Right lung (tissue), 5 donors: ENCODE measurements around the gene BMP2K. TPM values are rescaled to one million over a fixed set of nuclear protein-coding genes. Genes with fewer than 3 reads are reported as not detected.
"Not testable (repeated sequence)": the region's sequence is repeated elsewhere in the genome, so short reads cannot be mapped to it uniquely, and the experiment has no call there.

Experiments
- DNase-seq, 2 donors: peaks; one replicate each; pipeline ENCODE4 v3.0.0-alpha.2; 2013
- polyA plus RNA-seq, 5 donors: library from polyadenylated mRNA; unstranded; fragments of 120-200 nt; gene quantifications; one replicate each; pipeline versions ENCODE4 v1.2.1 to v1.2.3, GENCODE V29; 2013; ENCODE audit warnings: inconsistent platforms in 1 of 5, low replicate concordance in 1 of 5; ENCODE audit not compliant: insufficient read length in 5 of 5, insufficient read depth in 1 of 5

The BMP2K gene
- polyA plus RNA-seq, 5 donors, result 15.7 to 35.5 (median 28.8) TPM

DNA sequence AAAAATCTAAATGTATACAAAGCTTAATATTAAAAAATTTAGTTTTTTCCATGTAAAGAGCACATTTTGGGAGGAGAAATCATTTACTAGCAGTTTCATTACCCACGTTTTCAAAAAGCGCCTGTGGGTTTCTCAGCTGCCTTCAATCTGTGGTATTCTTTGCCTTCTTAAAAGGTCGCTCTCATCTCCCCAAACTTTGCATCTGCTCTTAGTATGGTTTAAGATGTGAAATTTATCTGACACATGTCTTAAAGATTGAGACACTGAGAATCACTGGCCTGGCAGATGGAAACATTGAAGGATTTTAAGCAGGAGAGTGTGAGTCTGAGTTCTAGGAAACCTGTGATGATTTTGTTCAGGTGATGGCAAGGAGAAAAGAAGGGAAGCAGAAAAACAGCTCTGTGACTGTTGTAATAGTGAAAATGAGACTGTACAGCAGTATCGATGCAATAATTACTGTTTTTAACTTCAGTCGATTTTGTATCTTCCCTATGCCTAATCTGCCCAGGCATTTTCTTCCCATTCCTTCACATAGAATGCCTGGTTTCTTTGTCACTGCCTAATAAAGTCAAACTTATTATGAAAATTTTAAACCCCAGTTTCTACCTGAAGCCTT, 87.2 kb downstream of the BMP2K start:
- no peak for DNase-seq

DNA sequence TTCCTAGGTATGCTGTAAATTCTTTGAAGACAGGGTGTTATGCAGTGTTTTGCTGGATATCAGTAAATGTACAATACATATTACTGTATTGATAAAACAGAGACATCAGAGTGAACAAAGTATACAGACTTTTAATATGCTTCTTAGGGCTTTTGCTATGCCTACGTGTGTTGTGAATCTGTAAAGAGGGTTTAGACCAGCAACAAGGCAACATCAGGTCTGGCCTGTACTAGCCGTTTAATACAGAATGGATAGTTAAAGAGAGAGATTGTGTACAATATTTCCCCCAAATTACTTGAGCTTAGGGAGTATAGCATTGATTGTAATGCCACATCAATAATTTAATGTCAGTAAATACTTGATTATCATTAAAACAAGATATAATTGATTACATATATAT, 87.8 kb downstream of the BMP2K start:
- DNase-seq, result no peak

DNA sequence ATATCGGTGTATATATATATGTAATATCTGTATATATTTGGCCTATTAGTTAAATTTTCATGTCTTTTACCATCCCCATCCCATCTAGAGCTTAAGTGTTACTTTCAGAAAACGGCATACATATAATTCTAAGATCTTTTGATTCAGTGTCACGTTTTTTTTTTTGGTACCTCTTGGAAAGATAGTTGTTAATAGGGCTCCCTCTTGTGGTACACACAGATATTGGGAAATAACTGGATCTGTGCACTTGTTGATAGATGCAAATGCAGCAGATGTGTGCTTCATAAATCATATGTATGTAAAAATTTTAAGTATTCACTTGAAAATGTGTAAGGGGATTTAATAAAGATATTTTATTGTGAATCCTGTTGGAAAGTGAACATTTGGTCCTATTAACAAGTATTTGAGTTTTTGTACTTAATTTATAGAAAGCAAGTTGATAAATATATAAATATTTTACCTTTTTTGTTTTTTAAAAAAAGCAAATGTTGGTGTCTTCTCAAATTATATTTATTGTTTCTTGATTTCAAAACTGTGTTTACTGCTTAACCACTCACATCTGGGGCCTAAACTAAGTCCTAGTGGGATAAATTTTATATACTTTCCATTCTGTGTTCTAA, 88.4 kb downstream of the BMP2K start:
- DNase-seq, result peak; percentile 42 to 62

DNA sequence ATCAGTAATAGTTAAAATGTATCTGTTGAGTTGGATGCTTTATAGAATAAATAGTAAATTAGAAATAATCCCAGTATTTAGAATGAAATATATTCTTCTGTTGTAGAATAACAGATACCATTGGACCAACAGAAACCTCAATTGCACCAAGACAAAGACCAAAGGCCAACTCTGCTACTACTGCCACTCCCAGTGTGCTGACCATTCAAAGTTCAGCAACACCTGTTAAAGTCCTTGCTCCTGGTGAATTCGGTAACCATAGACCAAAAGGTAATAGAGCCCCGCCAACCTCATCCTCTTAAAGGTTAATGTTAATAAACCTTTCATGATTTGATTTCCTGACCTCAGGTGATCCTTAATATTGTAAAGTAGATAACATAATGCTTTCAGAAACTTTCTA, 89.3 kb downstream of the BMP2K start:
- no peak for DNase-seq

DNA sequence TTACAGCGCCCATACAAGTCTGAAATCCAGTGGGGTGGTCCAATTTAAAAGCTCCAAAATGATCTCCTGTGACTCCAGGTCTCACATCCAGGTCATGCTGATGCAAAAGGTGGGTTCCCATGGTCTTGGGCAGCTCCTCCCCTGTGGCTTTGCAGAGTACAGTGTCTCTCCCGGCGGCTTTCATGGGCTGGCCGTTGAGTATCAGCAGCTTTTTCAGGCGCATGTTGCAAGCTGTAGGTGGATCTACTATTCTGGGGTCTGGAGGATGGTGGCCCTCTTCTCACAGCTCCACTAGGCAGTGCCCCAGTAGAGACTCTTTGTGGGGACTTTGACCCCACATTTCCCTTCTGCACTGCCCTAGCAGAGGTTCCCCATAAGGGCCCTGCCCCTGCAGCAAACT, 92.6 kb downstream of the BMP2K start:
- not testable (repeated sequence) for DNase-seq

DNA sequence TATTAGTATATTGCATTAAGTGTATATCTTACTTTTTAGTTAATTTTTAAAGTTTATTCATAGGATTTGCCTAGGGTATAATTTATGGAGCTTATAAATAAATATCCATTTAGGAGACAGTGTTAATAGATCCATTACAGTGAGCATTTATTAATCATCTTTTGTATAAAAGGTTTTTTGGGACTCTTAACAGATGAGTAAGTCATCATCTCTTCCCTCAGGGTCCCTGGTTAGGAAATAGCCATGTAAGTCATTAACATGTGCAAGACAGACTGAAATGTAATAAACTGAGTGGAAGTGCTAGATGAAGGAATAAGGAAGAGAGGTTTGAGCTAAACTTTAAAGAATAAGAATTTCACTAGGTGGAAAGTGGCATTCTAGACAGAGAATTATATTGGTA, 93.9 kb downstream of the BMP2K start:
- DNase-seq, result no peak

DNA sequence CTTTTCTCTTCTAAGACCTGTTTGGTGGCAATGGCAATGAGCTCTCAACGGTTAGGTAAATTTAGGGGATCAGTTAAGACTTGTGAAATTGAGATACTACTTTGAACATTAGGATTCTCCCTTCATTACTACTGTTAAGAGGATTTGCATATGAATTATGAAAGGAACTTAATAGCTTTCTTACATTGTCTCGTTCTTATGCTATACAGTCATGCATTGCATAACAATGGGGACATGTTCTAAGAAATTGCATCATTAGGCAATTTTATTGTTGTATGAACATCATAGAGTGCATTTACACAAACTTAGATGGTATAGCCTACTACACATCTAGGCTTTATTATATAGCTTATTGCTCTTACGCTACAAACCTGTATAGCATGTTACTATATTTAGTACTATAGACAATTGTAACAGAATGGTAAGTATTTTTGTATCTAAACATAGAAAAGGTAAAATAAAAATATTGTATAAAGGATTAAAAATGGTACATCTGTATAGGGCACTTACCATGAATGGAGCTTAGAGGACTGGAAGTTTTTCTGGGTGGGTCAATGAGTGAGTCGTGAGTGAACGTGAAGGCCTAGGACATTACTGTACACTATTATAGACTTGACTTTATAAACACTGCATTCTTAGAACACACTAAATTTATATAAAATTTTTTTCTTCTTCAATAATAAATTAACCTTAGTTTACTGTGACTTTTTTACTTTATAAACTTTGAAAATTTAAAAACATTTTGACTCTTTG, 100.6 kb downstream of the BMP2K start:
- no peak for DNase-seq

DNA sequence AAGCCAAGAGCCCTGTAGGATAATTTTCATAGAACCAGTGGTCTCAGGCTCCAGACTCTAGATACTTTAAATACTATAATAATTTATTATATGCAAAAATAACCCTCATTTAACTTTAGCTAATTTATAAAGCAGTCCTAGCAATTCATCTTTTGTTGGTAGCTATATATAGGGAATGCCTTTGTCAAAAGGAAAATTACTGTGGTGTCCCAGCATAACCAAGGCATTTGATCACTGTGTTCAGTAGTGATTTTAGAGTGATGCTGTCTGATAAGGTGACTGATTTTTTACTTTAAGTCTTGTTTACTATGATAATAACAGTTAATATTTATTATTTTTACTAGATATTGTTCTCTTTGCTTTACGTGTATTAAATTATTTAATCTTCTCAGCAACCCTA, 101.9 kb downstream of the BMP2K start:
- no peak for DNase-seq

DNA sequence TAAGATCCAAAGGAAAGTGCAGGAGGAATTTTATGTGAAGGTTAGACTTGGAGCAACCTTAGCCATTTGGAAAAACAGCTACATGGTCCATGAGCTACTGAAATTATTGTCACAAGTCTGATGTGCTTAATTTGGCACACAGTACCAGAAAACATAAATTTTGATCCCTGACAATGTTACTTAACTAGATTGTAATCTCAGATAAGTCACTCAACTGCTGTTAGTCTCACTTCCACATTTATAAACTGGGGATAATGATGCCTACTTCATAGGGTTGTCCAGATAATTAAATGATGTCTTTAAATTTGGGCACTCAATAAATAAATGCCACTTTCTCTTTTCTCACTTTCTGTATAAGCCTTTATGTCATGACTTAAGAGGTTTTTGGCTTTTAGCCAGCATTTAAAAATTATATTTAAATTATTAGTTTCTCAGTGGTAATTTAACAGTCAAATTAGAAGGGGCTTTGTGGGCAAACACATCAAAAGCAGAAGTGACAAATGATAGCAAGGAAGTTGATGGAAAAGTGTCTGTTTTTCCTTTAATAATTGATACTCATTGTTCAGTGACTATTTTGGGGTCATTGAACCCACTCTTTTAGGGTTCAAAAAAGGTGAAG, 104.8 kb downstream of the BMP2K start:
- no peak for DNase-seq

DNA sequence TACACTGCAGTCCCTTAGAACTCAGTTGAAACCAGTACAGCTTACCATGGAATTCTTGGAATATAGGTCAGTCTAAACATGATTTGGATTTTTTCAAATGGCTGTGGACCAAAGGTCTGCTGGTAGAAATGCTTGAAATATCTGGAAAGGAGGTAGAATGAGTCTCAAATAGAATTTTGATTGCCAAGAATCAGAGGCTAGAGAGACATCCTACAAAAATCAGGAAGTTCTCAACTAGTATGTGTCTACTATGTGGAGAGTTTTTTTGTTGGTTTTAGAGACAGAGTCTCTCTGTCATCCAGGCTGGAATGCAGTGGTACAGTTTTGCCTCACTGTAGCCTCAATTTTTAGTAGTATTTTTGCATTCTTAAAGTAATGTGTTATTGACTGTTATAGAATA, 109.4 kb downstream of the BMP2K start:
- DNase-seq, result no peak

DNA sequence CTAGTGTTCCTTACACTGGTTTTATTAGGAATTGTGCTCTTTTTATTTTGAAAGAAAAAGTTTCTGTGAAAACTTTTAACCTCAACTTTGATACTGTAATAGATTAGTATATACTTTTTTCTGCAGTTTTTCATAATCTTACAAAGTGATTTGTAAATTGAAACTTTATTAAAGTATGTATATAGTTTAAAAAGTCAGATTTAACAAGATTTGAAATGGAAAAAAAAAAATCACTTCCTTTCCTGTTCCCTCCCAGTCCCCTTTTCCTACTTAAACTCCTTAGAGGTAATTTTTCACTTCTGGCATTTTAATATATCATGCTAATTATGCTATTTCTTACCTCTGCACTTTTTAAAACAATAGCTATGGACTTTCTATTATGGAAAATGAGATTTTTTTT, 113.8 kb downstream of the BMP2K start:
- no peak for DNase-seq

DNA sequence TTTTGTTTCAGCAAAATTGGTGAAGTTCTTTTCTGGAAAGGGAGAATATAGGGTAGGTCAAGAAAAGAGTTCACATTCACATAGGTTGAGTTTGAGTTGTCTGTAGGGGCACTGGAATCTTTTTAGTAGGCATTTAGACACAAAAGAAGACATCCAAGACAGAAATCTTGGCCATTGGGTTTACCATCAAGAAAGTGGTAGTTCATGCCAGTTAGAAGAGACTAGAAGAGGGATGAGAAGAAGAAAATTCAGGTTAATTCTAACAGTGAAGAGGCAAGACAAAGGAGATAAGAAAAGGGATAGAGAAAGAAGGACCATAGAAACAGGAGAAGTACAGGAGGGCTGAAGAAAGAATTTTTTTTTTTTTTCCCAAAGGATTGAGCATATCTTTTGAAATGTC, 123.2 kb downstream of the BMP2K start:
- DNase-seq, result no peak

DNA sequence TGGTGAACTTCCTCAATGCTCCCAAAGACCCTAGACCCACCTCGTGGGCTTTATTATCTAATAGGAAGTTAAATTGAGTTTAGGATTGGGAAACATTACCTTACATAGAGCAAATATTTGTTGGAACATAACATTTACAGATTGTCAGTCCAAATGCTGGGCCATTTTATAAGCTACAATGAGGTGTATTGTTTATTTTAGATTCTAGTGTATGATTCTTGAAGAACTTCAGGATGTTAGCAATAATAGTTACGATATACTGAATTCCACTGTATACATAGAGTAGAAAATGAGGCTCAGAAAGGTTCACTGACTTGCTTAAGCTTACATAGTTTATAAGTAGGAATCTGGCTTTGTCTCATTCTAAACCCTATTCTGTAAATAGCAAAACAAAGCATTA, 125.7 kb downstream of the BMP2K start:
- DNase-seq, result no peak

DNA sequence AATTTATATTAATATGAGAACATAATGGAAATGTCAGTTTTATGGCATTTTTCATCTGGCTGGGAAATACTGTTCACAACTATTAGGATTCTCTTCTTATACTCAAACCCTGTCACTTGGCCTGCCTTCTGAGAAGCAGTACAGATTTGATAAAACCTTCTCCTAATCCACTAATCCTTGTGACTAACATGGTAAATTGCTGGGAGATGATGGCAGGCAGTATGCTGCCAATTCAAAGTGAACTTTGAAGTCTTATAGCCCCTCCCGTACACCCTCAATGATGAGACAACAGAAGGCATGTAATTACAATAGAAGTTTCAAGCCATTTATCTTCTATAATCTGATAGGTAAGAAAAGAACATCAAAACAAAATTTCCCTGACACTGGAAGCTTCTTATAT, 126.1 kb downstream of the BMP2K start:
- DNase-seq, result no peak

DNA sequence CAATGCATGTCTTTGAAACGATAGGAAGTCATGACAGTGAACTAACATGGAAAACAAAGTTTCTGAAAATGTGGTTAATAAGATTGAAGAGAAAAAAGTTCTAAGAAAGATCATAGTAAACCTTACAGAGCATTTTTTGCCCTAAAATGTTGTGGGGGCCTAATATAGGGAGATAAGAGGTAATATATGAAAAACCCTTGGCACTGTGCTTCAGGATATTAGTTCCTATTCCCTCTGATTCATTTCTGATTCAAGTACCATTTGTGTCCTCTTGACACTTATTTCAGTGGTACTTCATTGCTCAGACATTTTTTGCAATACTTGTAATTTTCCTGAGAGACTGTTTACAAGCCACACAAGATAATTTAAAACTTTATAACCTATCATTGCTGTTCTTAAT, 128.0 kb downstream of the BMP2K start:
- DNase-seq, result no peak

DNA sequence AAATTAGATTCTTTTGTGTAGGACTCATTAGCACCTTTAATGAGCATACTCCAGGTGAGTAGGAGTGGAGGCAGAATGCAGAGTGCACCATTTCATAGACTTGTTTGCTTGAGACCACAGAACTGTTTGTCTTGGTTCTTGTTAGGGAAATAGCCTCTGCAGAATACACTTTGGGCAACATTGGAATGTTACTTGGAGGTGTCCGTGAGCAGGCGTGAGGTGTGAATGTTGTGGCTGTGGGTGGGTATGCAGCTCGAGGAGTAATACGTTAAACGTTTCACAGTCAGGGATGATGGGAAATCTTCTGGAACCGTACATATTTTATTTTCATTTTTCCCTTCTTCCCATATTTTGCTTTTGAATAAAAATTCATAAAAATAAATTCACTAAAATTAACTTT, 131.5 kb downstream of the BMP2K start:
- DNase-seq, result no peak

DNA sequence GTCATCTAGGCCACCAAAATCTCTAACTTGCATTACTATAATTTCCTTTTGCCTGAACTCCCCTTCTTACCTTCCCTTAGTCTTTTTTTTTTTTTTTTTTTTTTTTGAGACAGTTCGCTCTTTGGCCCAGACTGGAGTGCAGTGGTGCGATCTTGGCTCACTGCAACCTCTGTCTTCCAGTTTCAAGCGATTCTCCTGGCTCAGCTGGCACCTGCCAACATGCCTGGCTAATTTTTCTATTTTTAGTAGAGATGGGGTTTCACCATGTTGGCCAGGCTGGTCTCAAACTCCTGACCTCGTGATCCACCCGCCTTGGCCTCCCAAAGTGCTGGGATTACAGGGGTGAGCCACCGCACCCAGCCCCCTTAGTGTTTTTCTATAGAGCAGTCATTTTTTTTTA, 132.8 kb downstream of the BMP2K start:
- not testable (repeated sequence) for DNase-seq

DNA sequence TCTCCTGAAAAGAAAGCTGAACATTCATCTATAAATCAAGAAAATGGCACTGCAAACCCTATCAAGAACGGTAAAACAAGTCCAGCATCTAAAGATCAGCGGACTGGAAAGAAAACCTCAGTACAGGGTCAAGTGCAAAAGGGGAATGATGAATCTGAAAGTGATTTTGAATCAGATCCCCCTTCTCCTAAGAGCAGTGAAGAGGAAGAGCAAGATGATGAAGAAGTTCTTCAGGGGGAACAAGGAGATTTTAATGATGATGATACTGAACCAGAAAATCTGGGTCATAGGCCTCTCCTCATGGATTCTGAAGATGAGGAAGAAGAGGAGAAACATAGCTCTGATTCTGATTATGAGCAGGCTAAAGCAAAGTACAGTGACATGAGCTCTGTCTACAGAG, 134.5 kb downstream of the BMP2K start:
- DNase-seq, result no peak

DNA sequence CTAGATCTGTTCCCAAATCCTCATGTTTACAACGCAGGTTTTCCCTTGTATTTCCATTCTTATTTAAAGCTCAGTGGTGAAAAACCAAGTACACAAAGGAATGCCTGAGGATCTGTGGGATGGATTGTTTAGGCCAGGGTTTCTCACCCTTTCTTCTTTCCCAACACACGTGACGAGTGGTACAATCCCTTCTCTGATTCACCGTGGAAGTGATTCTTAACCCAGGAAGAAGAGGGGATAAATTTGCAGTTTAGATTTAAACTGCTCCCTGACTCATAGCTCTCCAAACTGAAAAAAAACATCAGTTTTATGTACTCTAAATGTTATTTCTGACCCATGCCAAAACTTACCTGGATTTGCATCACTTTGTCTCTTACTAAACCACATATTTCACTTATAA, 146.1 kb downstream of the BMP2K start:
- DNase-seq, result no peak

DNA sequence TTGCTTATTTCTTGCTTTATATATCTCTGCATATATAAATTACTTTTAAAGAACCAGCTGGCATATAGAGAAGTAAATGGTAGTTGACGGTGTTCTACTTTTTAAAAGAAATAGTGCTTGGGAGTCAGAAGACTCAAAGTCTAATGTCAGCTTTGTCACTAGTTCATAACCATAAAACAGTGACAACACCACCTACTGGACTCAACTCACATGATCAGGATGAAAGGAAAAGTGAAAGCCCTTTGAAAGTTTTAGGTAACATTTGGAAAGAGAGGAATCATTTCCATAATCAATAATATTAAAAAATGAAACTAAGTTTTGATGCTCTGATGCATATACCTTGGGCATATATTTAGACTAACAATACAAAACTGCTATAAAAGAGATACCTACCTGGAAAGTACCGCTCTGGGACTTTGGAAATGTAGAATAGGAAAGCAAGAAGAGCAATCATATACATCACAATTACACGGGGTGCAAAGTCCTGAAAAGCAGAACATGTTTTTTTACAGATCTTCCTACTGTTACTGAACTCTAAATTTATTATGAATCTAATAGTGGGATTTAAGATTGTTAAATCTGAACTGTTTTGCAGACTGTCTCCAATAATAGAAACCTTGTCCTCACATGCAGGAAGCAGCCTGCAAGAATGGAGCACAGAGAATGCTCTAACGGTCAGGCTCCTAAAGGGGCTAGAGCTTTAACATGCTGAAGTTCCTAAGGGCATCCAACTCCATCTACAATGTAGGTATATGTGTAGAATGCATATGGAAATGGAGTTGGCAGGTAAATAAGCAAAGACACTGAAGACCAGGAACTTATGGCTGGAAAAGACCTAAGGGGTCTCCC, 147.5 kb downstream of the BMP2K start:
- no peak for DNase-seq

DNA sequence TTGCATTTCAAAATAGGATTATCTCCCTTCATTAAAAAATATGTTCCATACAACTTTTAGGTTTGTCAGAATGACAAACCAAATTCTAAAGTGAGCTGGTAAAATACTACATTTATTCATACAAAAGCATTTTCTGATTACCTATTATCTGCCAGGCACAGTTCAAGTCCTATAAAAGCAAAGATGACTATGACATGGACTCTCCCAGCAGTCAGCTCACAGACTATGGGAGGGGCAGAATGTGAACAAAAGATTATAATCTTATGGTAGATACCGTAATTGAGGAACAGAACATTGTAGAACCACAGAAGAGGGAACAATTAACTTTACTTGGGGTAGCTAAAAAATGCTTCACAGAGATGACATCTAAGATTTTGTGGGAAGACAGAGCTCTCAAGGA, 150.7 kb downstream of the BMP2K start:
- no peak for DNase-seq

DNA sequence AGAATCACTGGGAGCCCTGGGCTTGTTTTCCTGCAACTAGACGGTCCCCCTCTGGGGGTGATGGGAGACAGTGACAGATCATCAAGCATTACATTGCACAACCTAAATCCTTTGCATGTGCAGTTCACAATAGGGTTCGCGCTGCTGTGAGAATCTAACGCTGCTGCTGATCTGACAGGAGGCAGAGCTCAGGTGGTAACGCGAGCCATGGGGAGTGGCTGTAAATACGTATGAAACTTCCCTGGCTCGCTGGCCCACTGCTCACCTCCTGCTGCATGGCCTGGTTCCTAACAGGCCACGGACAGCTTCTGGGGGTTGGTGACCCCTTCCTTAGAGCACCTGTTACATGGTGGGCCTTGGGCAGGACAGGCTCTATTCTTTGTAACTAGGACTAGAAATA, 152.7 kb downstream of the BMP2K start:
- DNase-seq, result no peak
